Regular cardiac myocyte (primary cell): ENCODE data around the gene DUX4. TPM values are rescaled to one million over a fixed set of nuclear protein-coding genes. Genes with fewer than 3 reads are reported as not detected.

Source experiments
- total RNA-seq: library from RNA; depleted of rRNA; stranded (reverse); fragments of >200 nt; gene quantifications from 2 replicates; pipeline ENCODE4 v1.2.3, GENCODE V29; 2014

DUX4 gene
- total RNA-seq = not detected in 2 replicates

GRCh38 chr4:190173428-190173827 is at the start of gene DUX4:
Gene DUX4, plus strand, starts transcription at chr4:190173774. Its CDS starts 0 bp downstream, at chr4:190173774.

Other genes starting within 250 kb of the DUX4 start
- 31.3 and 35.9 TPM in 2 replicates for gene FRG1, start 232.9 kb upstream of the DUX4 start, total RNA-seq
- under 0.01 TPM in 1 of 2 replicates, not detected in the other for gene FRG2, start 146.5 kb upstream of the DUX4 start, total RNA-seq
- not detected in 2 replicates for gene DBET, start 109.3 kb upstream of the DUX4 start, total RNA-seq